Measurements from ENCODE around the gene ODAPH.

Gene ODAPH

GRCh38 chr4:75593393-75593792, 37.5 kb downstream of the ODAPH start:
- TF ChIP-seq, protein P1, sequence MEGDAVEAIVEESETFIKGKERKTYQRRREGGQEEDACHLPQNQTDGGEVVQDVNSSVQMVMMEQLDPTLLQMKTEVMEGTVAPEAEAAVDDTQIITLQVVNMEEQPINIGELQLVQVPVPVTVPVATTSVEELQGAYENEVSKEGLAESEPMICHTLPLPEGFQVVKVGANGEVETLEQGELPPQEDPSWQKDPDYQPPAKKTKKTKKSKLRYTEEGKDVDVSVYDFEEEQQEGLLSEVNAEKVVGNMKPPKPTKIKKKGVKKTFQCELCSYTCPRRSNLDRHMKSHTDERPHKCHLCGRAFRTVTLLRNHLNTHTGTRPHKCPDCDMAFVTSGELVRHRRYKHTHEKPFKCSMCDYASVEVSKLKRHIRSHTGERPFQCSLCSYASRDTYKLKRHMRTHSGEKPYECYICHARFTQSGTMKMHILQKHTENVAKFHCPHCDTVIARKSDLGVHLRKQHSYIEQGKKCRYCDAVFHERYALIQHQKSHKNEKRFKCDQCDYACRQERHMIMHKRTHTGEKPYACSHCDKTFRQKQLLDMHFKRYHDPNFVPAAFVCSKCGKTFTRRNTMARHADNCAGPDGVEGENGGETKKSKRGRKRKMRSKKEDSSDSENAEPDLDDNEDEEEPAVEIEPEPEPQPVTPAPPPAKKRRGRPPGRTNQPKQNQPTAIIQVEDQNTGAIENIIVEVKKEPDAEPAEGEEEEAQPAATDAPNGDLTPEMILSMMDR (IDR thresholded peaks at IDR 0.05; ENCODE audit: extremely low read depth, insufficient read depth, missing control alignments): no peak
- DNase-seq (ENCODE audit: low spot score): no peak
- in situ Hi-C loops (cut with MboI; ENCODE audit: low pct_unique_long_range_greater_than_20kb, low sequenced_read_pairs, unreplicated experiment): no loop called here

DNA sequence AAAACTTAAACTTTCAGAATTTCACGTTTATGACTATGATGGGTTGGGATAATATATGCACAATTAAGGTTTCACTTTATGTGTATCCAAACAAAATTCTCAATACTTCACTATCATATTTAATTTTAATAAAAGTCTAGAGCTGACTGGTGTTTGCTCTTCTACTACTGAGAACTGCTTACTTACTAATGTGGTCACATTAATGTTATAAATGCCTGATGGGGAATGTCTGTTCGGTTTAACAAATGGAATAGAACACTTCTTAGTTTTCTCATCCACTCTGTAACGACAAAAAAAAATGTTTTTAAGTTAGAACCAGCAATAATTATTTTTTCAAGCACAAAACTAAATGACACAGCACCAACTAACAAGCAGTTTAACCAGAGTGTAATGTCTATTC, 40.2 kb downstream of the ODAPH start:
- no peak for DNase-seq (ENCODE audit: low spot score)
- TF ChIP-seq, protein P1 (IDR thresholded peaks at IDR 0.05; ENCODE audit: extremely low read depth, insufficient read depth, missing control alignments): no peak
- in situ Hi-C loops (cut with MboI; ENCODE audit: low pct_unique_long_range_greater_than_20kb, low sequenced_read_pairs, unreplicated experiment): no loop called here

GRCh38 chr4:75598390-75598789, 42.5 kb downstream of the ODAPH start:
- in situ Hi-C loops (cut with MboI; ENCODE audit: low pct_unique_long_range_greater_than_20kb, low sequenced_read_pairs, unreplicated experiment): no loop called here
- TF ChIP-seq, protein P1 (IDR thresholded peaks at IDR 0.05; ENCODE audit: extremely low read depth, insufficient read depth, missing control alignments): no peak
- DNase-seq (ENCODE audit: low spot score): peak; percentile 27

- TF ChIP-seq, protein P1 (IDR thresholded peaks at IDR 0.05; ENCODE audit: extremely low read depth, insufficient read depth, missing control alignments): no peak
- no peak for DNase-seq (ENCODE audit: low spot score)
- in situ Hi-C loops (cut with MboI; ENCODE audit: low pct_unique_long_range_greater_than_20kb, low sequenced_read_pairs, unreplicated experiment): no loop called here
Measured at GRCh38 chr4:75599647-75600046, 43.8 kb downstream of the ODAPH start.

DNA sequence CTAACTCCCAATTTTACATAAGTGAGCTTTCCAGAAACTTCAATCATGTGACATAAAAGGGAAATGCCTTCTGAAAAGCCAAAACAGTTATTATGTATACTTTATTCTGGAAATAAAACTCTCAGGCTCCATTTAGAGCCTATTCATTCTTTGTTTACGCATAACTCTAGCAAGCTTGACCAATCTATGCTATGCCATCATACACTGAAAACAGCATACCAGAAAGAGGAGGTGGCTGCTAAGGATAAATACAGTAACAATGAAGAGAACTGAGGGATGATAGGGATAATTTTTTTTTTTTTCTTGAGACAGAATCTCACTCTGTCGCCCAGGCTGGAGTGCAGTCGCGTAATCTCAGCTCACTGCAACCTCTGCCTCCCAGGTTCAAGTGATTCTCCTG, 50.1 kb downstream of the ODAPH start:
- DNase-seq (ENCODE audit: low spot score): no peak
- TF ChIP-seq, protein P1 (IDR thresholded peaks at IDR 0.05; ENCODE audit: extremely low read depth, insufficient read depth, missing control alignments): no peak
- in situ Hi-C loops (cut with MboI; ENCODE audit: low pct_unique_long_range_greater_than_20kb, low sequenced_read_pairs, unreplicated experiment): no loop called here

DNA sequence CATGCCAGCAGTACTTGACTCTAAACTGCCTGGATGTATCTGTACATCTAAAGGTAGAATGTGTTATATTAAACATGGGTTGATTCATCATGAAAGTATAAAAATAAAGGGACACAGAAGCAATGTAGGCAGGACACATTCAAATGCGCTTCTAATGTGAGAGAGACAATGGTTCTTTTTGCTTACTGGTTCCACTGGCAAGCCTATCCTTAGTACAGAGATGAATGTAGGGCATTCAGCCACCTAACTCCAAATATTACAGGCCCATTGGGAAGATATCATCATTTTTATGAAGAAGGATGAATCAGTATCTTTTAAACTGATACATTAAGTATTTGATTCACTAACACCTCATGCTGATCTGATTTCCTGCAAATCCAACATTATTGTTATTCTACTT, 56.4 kb downstream of the ODAPH start:
- DNase-seq (ENCODE audit: low spot score): no peak
- in situ Hi-C loops (cut with MboI; ENCODE audit: low pct_unique_long_range_greater_than_20kb, low sequenced_read_pairs, unreplicated experiment): no loop called here
- TF ChIP-seq, protein P1 (IDR thresholded peaks at IDR 0.05; ENCODE audit: extremely low read depth, insufficient read depth, missing control alignments): no peak

Measured in GM13977 (cell line).